Mammary epithelial cell (primary cell): ENCODE data around the gene GJB2.

Experiments used
- EZH2 ChIP-seq: IDR thresholded peaks from 2 replicates; pipeline ENCODE4 v1.6.1; 2012; ENCODE audit warnings: low read length, inconsistent platforms, borderline replicate concordance
- TF ChIP-seq, protein P1 (sequence below), 2 donors: IDR thresholded peaks in 1 of 2; conservative IDR thresholded peaks in 1 of 2; 2 replicates each; pipeline ENCODE4 v1.5.1; 2011 to 2012; ENCODE audit warnings: inconsistent platforms in 2 of 2, low read length in 2 of 2, mild to moderate bottlenecking in 2 of 2, control low read depth in 1 of 2, low read depth in 1 of 2; ENCODE audit not compliant: insufficient read depth in 1 of 2; ENCODE audit errors: extremely low read depth in 1 of 2

DNA sequence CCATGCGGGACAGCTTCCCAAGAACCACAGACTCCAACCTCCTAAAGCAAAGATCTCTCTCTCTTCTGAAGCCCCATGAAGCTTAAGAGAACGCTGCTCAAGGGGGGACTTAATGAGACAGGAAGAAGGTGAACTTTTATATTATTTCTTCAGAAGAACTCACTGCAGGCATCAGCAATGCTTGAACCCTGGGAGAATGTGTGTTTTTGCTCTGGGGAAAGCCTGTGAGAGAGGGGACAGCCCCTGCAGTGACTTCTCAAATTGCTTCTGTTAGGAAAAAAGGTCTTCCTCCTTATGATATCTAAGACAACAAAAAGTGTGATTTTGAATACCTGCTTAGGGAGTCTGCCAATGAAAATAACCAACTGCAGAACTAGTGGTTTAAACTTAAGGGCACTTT, 54.9 kb downstream of the GJB2 start:
- TF ChIP-seq, protein P1, sequence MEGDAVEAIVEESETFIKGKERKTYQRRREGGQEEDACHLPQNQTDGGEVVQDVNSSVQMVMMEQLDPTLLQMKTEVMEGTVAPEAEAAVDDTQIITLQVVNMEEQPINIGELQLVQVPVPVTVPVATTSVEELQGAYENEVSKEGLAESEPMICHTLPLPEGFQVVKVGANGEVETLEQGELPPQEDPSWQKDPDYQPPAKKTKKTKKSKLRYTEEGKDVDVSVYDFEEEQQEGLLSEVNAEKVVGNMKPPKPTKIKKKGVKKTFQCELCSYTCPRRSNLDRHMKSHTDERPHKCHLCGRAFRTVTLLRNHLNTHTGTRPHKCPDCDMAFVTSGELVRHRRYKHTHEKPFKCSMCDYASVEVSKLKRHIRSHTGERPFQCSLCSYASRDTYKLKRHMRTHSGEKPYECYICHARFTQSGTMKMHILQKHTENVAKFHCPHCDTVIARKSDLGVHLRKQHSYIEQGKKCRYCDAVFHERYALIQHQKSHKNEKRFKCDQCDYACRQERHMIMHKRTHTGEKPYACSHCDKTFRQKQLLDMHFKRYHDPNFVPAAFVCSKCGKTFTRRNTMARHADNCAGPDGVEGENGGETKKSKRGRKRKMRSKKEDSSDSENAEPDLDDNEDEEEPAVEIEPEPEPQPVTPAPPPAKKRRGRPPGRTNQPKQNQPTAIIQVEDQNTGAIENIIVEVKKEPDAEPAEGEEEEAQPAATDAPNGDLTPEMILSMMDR (conservative IDR thresholded peaks at IDR 0.05 in 1 of 2, IDR thresholded peaks at IDR 0.05 in 1 of 2; ENCODE audit: extremely low read depth in 1 of 2, insufficient read depth in 1 of 2, low read depth in 1 of 2, low read length in 2 of 2): no peak
- no peak for TF ChIP-seq EZH2
